Mucosa of gallbladder (tissue), 1 donor: ENCODE results near the gene SPTA1. TPM values are rescaled to one million over a fixed set of nuclear protein-coding genes. Genes with fewer than 3 reads are reported as not detected.
"Not testable (repeated sequence)": the region's sequence is repeated elsewhere in the genome, so short reads cannot be mapped to it uniquely, and the experiment has no call there.

Experiments used
- DNase-seq: peaks from one replicate; pipeline ENCODE4 v3.0.0-alpha.2; 2020; ENCODE audit warnings: low spot score
- total RNA-seq: library from RNA; stranded (reverse); gene quantifications from one replicate; pipeline ENCODE4 v1.2.1, GENCODE V29; 2021
- donor health status: DM: no; HTN: no; CAD: no.

Gene SPTA1
- total RNA-seq, result 0.23 TPM

GRCh38 chr1:158686111-158687009 is at the start of gene SPTA1:
SPTA1 (minus strand) TSS chr1:158686715; CDS start chr1:158686517, 198 bp downstream.
- DNase-seq, result no peak

GRCh38 chr1:158735848-158736247 is 49.3 kb upstream of the SPTA1 start:
- no peak for DNase-seq

GRCh38 chr1:158732524-158732923 is 46.0 kb upstream of the SPTA1 start:
- DNase-seq, result no peak

DNA sequence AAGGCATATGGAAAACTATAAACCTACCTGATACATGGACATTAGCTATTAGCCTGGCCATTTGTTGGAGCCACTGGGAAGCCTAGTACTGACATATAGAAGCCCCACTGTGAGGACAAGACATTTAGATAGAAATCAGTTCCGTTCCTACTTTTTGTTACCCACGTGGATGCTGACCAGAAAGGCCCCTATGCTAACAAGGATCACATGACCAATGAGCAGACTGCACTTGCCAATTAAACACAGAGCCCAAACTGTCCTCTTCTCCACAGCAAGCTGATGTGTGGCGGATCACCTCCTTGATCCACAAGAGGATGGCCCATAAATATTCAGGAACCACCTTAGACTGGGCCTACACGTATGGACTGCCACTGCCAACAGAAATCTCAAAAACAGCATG is 45.2 kb upstream of the SPTA1 start:
- DNase-seq, result no peak

GRCh38 chr1:158730453-158730852 is 43.9 kb upstream of the SPTA1 start:
- no peak for DNase-seq

DNA sequence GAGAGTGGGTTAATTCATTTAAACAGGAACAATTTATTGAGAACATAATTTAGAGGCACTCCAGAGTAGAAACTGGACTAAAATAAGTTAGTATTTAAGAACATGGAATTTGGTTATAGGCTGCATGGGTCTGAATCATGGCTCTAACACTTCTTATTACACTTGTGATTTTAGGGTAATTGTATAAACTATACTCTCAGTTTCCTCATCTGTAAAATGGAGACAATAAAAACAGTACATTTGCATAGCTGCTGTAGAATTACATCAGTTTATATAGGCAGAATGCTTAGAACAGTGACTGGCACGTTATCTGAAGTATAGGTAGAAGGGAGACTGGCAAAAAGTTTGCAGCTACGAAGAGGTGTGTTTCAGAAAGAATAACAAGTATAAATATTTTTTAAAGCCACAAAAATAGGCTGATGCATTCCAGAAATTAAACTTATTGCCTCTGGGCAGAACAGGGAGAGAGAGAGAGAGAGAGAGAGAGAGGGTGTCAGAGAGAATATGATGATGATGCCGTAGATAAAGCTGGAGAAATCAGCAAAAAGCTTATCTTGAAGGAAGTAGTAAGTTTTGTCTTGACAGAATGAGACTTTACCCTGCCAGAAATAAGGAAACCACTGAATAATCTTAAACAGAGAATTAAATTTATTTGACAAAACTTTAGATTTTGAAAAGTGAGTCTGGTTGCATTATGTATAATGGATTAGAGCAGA is 42.2 kb upstream of the SPTA1 start:
- no peak for DNase-seq

DNA sequence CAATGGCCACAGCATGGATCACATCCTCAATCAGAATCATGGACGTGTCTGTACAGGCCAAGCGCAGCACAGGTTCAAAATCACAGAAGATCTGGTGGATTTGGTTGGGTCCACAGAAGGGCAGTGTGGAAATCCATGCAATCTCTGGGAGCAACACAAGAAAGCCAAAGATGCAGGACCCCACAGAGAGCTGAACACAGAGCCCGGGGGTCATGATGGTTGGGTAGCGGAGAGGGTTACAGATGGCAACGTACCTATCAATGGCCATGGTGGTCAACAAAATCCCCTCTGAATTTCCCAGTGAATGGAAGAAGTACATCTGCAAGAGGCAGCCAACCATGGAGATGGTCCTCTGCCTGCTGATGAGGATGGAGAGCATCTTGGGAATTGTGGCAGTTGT is 37.9 kb upstream of the SPTA1 start:
- DNase-seq, result no peak

DNA sequence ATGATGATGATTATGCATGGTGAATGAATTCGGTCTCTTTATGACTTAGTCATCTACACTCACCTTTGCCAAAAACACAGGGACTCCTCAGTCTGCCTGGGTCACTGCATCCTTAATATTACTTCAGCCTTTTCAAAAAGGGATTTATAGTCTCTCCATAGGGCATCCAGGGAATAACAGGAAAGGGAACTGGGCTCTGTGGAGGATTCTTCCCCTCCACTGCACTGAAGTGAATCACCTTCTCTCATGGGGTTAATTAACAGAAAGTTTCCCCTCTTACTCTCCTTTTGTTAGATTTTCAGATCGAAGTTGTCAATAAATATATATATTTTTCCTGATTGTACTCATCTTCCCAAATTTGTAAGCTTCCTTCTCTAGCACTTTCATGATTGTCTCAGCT is 34.1 kb upstream of the SPTA1 start, which contains the start of gene OR6K3:
Gene OR6K3 (minus strand): TSS at position 101 of the 400 bp plus-strand sequence. CDS start 2,605 bp downstream, outside the sequence.
- no peak for DNase-seq

GRCh38 chr1:158719664-158720063 is 33.1 kb upstream of the SPTA1 start:
- DNase-seq, result no peak

DNA sequence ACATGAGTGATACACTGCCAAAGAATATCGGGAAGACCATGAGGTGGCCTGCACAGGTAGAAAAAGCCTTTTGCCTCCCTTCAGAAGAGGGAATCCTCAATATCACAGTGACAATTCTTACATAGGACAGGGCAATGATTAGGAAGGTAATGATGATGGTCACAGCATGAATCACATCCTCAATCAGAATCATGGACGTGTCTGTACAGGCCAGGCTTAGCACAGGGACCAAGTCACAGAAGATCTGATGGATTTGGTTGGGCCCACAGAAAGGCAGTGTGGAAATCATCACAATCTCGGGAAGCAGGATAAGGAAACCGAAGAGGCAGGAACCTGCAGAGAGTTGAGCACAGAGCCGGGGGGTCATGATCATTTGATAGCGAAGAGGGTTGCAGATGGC is 30.8 kb upstream of the SPTA1 start:
- no peak for DNase-seq

- no peak for DNase-seq
Observed at GRCh38 chr1:158716335-158716734, 29.8 kb upstream of the SPTA1 start.

DNA sequence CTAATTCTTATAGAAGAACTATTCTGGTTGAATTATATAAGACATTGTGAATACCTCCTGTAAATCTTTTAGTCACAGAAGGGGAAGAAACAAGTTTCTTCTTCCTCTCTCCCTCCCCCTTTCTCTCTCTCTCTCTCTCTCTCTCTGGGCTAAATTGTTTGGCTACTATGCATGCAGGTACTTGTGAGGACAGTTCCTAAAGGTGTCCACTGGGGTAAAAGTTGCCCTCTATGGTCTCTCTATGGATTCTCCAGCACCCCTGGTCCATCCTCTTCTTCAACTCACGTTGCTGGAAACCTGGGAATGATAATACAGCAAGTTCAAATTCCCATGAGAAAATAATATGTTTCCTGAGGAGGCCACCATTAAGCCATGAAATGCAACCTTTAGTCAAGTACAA is 28.2 kb upstream of the SPTA1 start:
- no peak for DNase-seq

GRCh38 chr1:158711098-158711497 is 24.6 kb upstream of the SPTA1 start:
- no peak for DNase-seq

- no peak for DNase-seq
Observed at GRCh38 chr1:158706096-158706495, 19.6 kb upstream of the SPTA1 start.

DNA sequence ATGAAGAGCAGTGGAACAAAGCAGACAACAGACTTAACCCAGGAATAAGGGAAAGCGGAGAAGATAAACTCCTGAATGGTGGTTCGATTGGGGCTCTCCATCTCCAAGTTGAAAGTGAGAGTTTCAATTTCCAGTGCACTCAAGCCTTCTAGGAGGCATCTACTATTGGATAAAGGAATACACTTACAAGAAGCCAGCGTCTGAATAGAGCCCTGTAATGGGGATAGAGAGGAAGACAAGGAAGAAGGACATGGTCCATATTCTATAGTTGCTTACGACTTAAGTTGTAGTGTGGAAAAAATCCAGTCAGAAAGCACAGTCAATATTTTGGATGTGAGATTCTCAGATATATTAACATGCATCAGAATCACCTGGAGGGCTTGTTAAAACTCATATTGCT is 14.0 kb upstream of the SPTA1 start, which contains the start of gene OR6K2:
Gene OR6K2 (minus strand): TSS at position 101 of the 400 bp plus-strand sequence. CDS start 0 bp downstream, at position 101.
- DNase-seq, result no peak

DNA sequence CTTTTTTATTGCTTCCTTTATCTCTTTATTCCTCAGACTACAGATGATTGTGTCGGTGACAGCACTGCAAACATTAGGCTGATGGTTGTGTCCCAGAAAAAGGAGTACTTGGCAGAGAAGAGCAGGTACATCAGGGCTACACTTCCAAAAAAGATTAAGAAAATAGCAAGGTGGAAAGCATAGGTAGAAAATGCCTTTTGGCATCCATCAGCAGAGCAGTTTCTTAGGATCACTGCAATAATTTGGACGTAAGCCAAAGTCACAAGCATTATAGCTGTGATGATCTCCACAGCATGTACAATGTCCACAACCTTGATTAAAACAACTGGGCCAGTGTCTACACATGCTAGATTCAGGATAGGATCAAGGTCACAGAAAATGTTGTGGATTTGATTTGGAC is 8.1 kb upstream of the SPTA1 start:
- no peak for DNase-seq

DNA sequence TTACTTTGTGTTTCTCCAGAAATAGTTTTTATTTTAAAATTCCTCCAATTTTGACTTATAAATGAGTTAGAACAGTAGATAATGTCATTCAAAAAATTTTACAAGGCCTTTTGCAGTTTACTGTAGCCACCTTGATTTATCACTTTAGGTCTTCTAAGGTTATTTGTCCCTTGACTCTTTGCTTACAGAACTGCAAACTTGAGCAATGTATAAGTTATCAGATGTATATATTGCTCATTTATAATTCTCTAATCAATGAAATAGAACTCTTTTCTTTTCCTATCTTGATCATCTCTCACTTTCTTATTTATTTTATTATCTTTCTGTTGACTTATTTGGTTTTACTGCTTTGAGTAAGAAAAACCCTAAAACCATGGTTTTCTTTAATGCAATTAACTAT is 5.8 kb upstream of the SPTA1 start:
- DNase-seq, result no peak

DNA sequence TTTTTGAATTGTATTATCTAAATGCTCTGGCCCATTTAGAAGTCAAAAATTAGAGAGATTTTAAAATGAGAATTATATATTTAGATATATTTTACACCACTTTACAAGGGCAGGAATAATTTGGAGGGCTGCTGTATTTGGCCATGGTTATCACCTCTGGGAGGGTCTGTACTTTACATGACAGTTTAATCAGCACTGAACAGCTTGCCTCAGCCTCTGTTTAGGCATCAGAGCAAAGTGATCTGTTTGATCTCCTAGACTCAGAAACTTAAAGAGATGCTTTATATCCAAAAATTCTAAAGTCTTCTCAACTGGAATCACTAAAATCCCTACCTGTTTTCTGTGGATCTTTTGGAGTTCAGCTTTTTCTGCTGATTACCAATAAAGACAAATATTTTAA is 5.4 kb upstream of the SPTA1 start:
- DNase-seq, result no peak

DNA sequence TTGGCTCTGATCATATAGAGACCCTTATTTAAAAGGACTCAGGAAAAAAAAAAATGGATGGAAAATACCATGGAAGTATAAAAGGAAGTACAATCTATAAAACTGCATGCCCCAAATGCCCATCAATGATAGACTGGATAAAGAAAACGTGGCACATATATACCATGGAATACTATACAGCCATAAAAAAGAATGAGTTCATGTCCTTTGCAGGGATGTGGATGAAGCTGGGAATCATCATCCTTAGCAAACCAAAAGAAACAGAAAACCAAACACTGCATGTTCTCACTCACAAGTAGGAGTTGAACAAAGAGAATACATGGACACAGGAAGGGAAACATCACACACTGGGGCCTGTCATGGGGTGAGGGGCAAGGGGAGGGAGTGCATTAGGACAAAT is 4.6 kb upstream of the SPTA1 start:
- not testable (repeated sequence) for DNase-seq

DNA sequence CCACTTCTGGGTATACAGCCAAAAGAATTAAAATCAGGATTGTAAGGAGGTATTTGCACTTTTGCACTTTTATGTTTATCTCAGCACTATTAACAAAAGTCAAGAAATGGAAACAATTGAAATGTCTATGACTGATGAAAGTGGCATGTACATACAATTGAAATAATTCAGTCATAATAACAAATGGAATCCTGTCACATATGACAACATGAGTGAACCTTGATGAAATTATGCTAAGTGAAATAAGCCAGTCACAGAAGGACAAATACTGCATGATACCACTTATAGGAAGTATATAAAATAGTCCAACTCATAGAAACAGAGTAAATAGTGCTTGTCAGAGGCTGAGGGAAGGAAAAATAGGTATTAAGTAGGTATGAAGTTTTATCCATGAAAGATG is 3.4 kb upstream of the SPTA1 start:
- DNase-seq, result no peak

- DNase-seq, result no peak
Observed at GRCh38 chr1:158689110-158689509, 2.6 kb upstream of the SPTA1 start.

DNA sequence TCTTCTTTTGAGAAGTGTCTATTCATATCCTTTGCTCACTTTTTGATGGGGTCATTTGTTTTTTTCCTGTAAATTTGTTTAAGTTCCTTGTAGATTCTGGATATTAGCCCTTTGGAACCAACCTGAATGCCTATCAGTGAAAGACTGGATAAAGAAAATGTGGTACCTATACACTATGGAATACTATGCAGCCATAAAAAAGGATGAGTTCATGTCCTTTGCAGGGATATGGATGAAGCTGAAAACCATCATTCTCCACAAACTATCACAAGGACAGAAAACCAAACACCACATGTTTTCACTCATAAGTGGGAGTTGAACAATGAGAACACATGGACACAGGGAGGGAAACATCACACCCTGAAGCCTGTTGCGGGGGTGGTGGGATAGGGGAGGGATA is 1.8 kb upstream of the SPTA1 start:
- not testable (repeated sequence) for DNase-seq

DNA sequence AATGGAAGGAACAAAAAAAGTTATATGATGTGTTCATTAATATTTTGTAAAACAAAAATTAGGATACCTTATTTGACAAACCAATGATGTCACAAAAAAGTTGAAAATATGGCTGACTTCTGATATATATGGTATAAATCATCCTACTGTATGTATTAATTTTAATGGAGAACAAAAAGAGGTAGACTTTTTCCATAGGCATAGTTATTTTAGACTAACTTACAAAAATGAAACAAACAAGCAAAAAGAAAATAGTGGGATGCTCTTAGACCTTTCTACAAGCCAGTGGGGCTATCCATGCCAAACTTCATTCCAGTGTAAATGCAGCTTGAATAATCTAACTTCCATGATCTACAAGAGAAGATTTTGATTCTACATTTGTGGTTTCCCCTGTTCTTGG is 522 bp upstream of the SPTA1 start:
- DNase-seq, result no peak
